ENCODE results near the gene SPECC1.

DNA sequence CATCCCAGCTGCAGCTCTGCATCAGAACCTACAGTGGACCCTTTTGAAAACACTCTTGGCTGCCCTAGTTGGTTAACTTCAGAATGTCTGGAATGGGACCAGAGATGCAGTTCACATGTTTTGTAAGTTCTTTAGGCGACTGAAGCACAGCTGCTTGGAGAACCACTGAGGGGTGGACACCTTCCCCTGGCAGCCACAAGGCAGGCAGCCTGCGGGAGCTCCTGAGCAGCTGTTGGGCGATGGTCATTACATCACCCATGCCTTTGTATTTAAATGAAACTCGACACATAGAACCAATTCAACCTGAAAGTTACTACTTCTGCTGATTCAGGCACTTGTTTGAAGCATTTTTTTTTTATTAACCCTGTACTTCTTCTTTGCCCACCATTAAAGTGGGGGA, 306.7 kb downstream of the SPECC1 start:
- TF ChIP-seq EZH2 (IDR thresholded peaks at IDR 0.05; ENCODE audit: low read length, unreplicated experiment), result no peak
- TF ChIP-seq CTCF (conservative IDR thresholded peaks at IDR 0.05; ENCODE audit: low read depth, low read length), result no peak
- TF ChIP-seq EZH2phosphoT487 (IDR thresholded peaks at IDR 0.05; ENCODE audit: borderline replicate concordance, low read length), result no peak

All from PC-3 (cell line).